ENCODE data around the gene OLFML2A.
"Not testable (repeated sequence)": the region's sequence is repeated elsewhere in the genome, so short reads cannot be mapped to it uniquely, and the experiment has no call there.

The OLFML2A gene

DNA sequence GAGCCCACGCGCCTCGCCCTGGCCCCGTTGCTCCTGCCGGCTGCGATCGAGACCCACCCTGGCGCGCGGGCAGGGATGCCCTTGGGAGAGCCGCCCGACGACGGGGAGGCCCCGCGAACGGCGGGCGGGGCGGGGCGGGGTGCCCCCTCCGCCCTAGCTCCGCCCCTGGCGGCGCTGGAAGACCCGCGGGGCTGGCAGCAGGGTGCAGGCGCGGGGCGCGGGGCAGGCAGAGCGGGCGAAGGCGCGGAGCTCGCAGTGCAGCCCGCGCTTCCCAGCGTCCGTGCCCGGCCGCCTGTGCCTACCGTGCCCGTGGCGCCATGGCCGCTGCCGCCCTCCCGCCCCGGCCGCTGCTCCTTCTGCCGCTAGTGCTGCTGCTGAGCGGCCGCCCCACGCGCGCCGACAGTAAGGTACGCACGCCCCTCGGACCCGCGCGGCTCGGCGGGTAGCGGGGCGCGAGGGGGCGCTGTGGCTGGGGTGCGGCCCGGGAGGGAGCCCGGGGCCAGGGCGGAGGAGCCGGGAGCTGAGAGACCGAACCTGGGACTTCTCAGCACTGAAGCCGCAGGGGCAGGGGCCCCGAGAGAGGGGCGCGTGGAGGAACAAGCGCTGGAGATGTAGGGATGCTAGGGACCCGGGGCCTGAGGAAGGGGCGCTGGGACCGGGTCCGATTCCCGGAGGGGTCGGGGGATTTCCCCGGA is at the start of gene OLFML2A:
TSS of gene OLFML2A (plus strand) at position 180 of the 695 bp plus-strand sequence. CDS start at position 318, 138 bp downstream.
- TF ChIP-seq, protein P1, sequence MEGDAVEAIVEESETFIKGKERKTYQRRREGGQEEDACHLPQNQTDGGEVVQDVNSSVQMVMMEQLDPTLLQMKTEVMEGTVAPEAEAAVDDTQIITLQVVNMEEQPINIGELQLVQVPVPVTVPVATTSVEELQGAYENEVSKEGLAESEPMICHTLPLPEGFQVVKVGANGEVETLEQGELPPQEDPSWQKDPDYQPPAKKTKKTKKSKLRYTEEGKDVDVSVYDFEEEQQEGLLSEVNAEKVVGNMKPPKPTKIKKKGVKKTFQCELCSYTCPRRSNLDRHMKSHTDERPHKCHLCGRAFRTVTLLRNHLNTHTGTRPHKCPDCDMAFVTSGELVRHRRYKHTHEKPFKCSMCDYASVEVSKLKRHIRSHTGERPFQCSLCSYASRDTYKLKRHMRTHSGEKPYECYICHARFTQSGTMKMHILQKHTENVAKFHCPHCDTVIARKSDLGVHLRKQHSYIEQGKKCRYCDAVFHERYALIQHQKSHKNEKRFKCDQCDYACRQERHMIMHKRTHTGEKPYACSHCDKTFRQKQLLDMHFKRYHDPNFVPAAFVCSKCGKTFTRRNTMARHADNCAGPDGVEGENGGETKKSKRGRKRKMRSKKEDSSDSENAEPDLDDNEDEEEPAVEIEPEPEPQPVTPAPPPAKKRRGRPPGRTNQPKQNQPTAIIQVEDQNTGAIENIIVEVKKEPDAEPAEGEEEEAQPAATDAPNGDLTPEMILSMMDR (IDR thresholded peaks at IDR 0.05; ENCODE audit: borderline replicate concordance, insufficient read depth, low read depth, low read length) = peak; percentile 54
- peak within 1 kb of the TSS; percentile 21 for H3K4me3 ChIP-seq (ENCODE audit: low read depth, low read length)

DNA sequence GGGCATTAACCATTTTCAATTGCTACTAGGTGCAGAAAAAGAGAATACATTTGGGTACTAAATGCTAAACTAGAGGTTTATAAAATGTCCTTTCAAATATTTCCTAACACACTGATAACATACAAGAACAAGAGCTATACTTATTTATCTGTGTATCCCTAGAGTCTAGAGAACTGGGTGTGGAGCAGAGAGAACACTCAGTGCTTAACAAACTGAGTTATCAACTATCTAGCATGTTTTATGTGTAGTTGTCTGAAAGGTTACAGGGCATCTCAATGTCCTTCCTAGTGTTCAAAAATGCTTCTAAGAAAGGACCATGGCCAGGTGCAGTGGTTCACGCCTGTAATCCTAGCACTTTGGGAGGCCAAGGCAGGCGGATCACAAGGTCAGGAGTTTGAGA is 46.2 kb upstream of the OLFML2A start:
- TF ChIP-seq, protein P1 (IDR thresholded peaks at IDR 0.05; ENCODE audit: borderline replicate concordance, insufficient read depth, low read depth, low read length) = no peak

DNA sequence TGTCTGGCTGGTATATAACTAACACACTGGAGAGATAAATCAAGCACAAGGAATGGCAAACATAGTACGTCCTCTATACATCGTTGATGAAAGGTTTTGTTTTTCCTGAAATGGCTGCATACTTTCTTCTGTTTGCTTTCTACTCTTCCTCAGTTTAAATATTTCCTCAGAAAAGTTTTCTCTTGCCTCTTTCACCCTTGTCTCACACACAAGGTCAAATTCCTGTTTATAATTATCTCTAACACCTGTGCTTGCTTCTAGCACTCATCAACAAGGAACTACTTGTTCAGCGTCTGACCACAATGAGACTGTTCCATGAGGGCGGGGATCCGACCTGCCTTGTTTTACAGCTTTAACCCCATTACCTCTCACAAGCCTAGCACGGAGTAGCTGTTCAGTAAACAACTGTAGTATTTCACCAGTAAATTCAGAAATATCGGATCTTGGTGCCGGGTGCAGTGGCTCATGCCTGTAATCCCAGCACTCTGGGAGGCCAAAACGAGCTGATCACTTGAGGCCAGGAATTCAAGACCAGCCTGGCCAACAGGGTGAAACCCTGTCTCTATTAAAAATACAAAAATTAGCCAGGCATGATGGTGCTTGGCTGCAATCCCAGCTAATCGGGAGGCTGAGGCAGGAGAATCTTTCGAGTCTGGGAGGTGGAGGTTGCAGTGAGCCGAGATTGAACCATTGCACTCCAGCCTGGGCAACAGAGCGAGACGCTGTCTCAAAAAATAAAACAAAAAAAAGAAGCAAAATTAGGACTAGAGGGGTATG is 42.8 kb upstream of the OLFML2A start:
- TF ChIP-seq, protein P1 (IDR thresholded peaks at IDR 0.05; ENCODE audit: borderline replicate concordance, insufficient read depth, low read depth, low read length) = no peak
- no peak overlapping the region for H3K4me3 ChIP-seq (ENCODE audit: low read depth, low read length)

More for the DNA sequence above, 46.2 kb upstream of the OLFML2A start:
- no peak overlapping the region for H3K4me3 ChIP-seq (ENCODE audit: low read depth, low read length)

DNA sequence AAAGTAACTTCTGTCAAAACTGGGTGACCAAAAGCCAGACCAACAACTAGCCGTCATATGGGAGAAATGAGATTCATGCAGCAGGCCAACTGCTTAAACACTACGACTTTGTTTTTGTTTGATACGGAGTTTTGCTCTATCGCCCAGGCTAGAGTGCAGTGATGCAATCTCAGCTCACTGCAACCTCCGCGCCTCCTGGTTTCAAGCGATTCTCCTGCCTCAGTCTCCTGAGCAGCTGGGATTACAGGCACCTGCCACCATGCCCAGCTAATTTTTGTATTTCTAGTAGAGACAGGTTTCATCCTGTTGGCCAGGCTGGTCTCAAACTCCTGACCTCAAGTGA is 42.2 kb upstream of the OLFML2A start:
- H3K4me3 ChIP-seq (ENCODE audit: low read depth, low read length) = not testable (repeated sequence)

DNA sequence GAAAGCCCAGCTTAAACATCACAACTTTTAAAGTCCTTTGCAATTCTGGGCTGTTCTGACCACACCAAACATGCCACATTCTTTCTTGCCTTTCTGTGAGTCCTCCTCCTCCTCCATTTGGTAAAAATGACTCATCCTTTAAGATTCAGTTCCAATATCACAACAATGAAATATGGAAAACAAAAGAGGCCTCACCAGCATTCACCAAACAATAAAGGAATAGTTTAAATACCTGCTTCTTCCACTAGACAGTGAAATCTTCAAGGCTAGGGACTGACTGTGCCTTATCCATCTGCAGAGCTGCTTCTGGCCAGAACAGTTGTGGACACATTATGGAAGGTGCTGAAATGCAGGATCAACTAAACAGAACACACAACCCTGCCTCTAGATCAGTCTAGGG is 41.8 kb upstream of the OLFML2A start:
- TF ChIP-seq, protein P1 (IDR thresholded peaks at IDR 0.05; ENCODE audit: borderline replicate concordance, insufficient read depth, low read depth, low read length) = no peak
- H3K4me3 ChIP-seq (ENCODE audit: low read depth, low read length) = no peak overlapping the region

DNA sequence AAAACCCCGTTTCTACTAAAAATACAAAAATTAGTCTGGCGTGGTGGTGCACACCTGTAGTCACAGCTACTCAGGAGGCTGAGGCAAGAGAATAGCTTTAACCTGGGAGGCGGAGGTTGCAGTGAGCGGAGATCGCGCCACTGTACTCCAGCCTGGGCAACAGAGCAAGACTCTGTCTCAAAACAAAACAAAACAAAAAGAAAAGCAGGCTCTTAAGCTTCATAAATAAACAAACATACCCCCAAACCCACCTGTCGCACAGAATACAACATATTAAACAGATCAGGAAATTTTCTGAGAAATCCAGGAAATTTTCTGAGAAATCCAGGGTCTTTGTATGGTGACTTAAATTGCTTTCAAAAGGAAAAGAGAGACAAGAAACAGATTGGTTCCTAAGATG is 38.9 kb upstream of the OLFML2A start:
- H3K4me3 ChIP-seq (ENCODE audit: low read depth, low read length) = not testable (repeated sequence)

DNA sequence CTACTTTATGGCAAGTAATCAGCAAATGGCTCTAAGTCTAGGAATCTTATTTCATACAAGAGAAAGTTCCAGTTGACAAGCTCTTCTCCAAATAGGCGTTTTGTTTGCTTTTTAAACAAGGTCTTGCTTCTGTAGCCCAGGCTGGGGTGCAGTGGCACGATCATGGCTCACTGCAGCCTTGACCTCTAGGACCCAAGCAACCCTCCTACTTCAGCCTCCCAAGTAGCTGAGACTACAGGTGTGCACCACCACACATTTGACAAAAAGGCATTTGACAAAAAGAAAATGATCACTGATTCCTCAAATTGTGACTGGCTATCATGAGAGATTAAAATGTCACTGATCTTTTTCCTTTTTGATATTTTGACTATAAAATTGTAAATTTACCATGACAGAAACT is 37.6 kb upstream of the OLFML2A start:
- TF ChIP-seq, protein P1 (IDR thresholded peaks at IDR 0.05; ENCODE audit: borderline replicate concordance, insufficient read depth, low read depth, low read length) = no peak
- no peak overlapping the region for H3K4me3 ChIP-seq (ENCODE audit: low read depth, low read length)

DNA sequence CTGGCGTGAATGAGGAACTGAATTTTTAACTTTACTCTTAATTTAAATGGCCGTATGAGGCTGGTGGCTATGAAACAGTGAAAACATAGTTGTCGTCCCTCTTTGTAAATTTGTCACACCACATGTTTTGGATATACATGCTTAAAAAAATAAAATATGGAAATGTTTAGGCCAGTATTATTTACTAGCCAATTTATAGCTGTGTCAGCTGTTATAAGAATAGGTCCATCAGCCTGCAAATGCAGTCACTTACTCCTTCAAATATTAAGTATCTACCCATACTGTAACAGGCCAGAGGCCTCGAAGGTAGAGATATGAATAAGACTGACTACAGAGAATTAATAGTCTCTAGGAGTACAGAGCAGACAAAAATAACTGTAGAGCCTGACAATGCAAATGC is 35.8 kb upstream of the OLFML2A start:
- TF ChIP-seq, protein P1 (IDR thresholded peaks at IDR 0.05; ENCODE audit: borderline replicate concordance, insufficient read depth, low read depth, low read length) = no peak
- no peak overlapping the region for H3K4me3 ChIP-seq (ENCODE audit: low read depth, low read length)
